NB4 (cell line): ENCODE measurements around the gene LENG8.
"Not testable (repeated sequence)": the region's sequence is repeated elsewhere in the genome, so short reads cannot be mapped to it uniquely, and the experiment has no call there.

Experiments
- DNase-seq: peaks from one replicate; pipeline ENCODE4 v3.0.0; 2010; ENCODE audit warnings: low read depth
- H3K4me3 ChIP-seq: one replicate; pipeline ENCODE4 v1.5.1; 2011; ENCODE audit warnings: mild to moderate bottlenecking, low read depth, low read length, moderate library complexity
- CTCF ChIP-seq: IDR thresholded peaks from one replicate; pipeline ENCODE4 v1.5.1; 2012; ENCODE audit warnings: low read depth, low read length
- MAX ChIP-seq: IDR thresholded peaks from 2 replicates; pipeline ENCODE4 v1.6.1; 2011; ENCODE audit warnings: low read depth, low read length
- MYC ChIP-seq: IDR thresholded peaks from 2 replicates; pipeline ENCODE4 v1.6.1; 2011; ENCODE audit warnings: low read depth, low read length
- POLR2A ChIP-seq: IDR thresholded peaks from 2 replicates; pipeline ENCODE4 v1.6.1; 2011; ENCODE audit warnings: mild to moderate bottlenecking; ENCODE audit not compliant: insufficient read length; ENCODE audit errors: extremely low read depth

The LENG8 gene

GRCh38 chr19:54435551-54436016 is 13.4 kb upstream of the LENG8 start:
- no peak for DNase-seq
- TF ChIP-seq MYC, result no peak
- H3K4me3 ChIP-seq, result no peak overlapping the region

- TF ChIP-seq MAX, result no peak
- no peak overlapping the region for H3K4me3 ChIP-seq
- no peak for DNase-seq
Observed at GRCh38 chr19:54436031-54436523, 12.9 kb upstream of the LENG8 start.

GRCh38 chr19:54436628-54437252 is 12.3 kb upstream of the LENG8 start:
- TF ChIP-seq CTCF (no peak), POLR2A (no peak), MYC (no peak), MAX (no peak)
- no peak overlapping the region for H3K4me3 ChIP-seq
- no peak for DNase-seq

DNA sequence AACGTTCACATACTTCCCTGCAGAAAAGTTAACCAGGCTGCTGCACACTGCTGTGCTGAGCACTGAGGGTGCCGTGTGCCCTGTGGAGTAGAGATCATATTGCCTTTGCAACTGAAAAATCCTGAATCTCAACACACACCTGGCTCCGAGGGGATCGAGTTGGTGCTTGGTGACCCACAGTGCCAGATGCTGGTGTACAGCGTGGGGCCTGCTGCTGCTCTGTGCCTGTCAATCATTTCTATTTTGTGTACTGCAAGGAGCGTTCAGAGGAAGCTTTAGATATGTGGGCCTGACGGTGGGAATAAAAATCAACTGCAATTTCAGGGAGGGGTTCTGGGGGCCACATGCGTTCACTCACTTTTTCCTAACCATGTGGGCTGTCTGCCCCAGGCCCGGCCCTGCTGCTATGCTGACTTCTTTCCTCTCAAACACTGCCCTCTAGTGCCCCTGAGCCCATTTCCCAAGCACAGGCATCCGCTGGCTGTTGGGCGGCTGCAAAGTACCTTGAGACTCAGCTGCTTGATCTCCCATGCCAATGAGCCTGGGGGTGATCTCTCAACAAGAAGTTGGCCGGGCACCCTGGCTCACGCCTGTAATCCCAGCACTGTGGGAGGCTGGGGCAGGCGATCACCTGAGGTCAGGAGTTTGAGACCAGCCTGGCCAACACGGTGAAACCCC is 9.7 kb upstream of the LENG8 start:
- no peak overlapping the region for H3K4me3 ChIP-seq
- peak; percentile 55 for DNase-seq
- TF ChIP-seq MYC (peak; percentile 38; the same call in 1 of the 2 replicates), POLR2A (no peak), CTCF (peak; percentile 35), MAX (peak; percentile 58)

DNA sequence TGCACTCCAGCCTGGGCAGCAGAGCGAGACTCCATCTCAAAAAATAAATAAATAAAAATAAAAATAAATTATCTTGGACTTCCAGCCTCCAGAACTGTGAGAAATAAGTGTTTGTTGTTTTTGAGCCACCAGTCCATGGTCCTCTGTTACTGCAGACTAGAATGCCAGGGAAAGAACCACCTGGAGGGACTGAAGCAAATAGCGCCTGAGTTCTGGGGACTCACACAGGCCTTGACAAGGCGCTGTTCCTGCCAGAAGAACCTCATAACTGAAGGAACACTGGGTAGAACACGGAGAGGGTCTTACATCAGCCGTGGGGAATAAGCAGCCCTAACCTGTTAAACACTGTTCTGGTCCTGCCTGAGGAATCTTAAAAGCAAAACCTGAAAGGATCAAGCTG is 8.4 kb upstream of the LENG8 start:
- DNase-seq, result no peak
- no peak overlapping the region for H3K4me3 ChIP-seq
- no peak for TF ChIP-seq CTCF
- no peak for TF ChIP-seq MYC
- no peak for TF ChIP-seq POLR2A
- no peak for TF ChIP-seq MAX

GRCh38 chr19:54444737-54445136 is 4.3 kb upstream of the LENG8 start:
- no peak for TF ChIP-seq CTCF
- no peak for DNase-seq

DNA sequence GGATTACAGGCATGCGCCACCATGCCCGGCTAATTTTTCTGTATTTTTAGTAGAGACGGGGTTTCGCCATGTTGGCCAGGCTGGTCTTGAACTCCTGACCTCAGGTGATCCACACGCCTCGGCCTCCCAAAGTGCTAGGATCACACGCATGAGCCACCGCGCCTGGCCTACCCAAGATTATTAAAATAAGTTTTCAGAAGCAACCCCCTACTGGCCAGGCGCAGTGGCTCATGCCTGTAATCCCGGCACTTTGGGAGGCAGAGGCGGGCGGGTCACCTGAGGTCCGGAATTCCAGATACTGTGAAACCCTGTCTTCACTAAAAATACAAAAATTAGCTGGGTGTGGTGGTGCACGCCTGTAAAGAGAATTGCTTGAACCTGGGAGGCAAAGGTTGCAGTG is 2.6 kb upstream of the LENG8 start:
- DNase-seq, H3K4me3 ChIP-seq: not testable (repeated sequence)

More at GRCh38 chr19:54444737-54445136, 4.3 kb upstream of the LENG8 start:
- H3K4me3 ChIP-seq, result no peak overlapping the region
